Measurements from ENCODE around the gene ERC2. TPM values are rescaled to one million over a fixed set of nuclear protein-coding genes. Genes with fewer than 3 reads are reported as not detected.

The ERC2 gene
- total RNA-seq, 1 experiment from 2014 or later = 0.77 TPM

DNA sequence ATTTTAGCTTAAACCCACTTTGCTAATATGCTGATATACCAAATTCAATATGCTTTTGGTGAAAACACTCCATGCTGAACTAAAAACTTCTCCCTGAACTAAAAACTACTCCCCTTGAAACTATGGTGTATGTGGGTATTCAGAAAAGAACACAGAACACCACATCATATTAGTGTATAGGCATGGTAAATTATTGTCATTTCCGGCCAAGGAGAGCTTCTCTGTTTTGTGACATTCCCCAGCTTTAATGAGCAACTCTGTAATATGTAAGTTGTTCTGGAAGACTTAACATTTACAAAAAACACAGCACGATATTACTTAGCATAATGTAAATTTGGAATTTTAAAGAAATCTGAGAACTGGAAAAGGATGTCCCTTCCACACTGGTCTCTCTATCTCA, 711.3 kb downstream of the ERC2 start:
- ATAC-seq = no peak
- Histone ChIP-seq H3K9me2 (replicated peaks; ENCODE audit: low read length) (no peaks in the 10 kb centered on the region), H3K27me3 (ENCODE audit: low read length) (no peaks in the 10 kb centered on the region), H3K79me2 (ENCODE audit: low read length) (no peaks in the 10 kb centered on the region), H3K36me3 (ENCODE audit: low read depth, low read length) (no peaks in the 10 kb centered on the region), H2AFZ (ENCODE audit: low read length) (no peak overlapping the region), H3K9ac (ENCODE audit: low read length) (no peak overlapping the region), H3K27ac (ENCODE audit: low read length) (no peak overlapping the region), H4K20me1 (ENCODE audit: low read length) (no peaks in the 10 kb centered on the region), H3K4me3 (ENCODE audit: low read length) (no peak overlapping the region), H3F3A (ENCODE audit: low read length, unreplicated experiment) (no peaks in the 10 kb centered on the region), H3K9me3 (ENCODE audit: low read length) (no peaks in the 10 kb centered on the region), H3K4me1 (ENCODE audit: insufficient read depth, low read length) (peaks cover 5% of the 10 kb centered on the region; the same call in 1 of the 2 replicates), H3K4me2 (ENCODE audit: low read length) (no peak overlapping the region)
- BruUV-seq (replicated peaks) = no TSS peak
- ChIA-PET CTCF (no interaction called here), POLR2A (ENCODE audit: unreplicated experiment) (no interaction called here)
- intact Hi-C loops (cut with micrococcal nuclease) = no loop called here
- DNase-seq = no peak
- TF ChIP-seq, protein P1, sequence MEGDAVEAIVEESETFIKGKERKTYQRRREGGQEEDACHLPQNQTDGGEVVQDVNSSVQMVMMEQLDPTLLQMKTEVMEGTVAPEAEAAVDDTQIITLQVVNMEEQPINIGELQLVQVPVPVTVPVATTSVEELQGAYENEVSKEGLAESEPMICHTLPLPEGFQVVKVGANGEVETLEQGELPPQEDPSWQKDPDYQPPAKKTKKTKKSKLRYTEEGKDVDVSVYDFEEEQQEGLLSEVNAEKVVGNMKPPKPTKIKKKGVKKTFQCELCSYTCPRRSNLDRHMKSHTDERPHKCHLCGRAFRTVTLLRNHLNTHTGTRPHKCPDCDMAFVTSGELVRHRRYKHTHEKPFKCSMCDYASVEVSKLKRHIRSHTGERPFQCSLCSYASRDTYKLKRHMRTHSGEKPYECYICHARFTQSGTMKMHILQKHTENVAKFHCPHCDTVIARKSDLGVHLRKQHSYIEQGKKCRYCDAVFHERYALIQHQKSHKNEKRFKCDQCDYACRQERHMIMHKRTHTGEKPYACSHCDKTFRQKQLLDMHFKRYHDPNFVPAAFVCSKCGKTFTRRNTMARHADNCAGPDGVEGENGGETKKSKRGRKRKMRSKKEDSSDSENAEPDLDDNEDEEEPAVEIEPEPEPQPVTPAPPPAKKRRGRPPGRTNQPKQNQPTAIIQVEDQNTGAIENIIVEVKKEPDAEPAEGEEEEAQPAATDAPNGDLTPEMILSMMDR (conservative IDR thresholded peaks at IDR 0.05; ENCODE audit: low read depth, low read length) = no peak
- TF ChIP-seq EZH2phosphoT487 (IDR thresholded peaks at IDR 0.05; ENCODE audit: borderline replicate concordance, low read length) = no peak
- TF ChIP-seq EZH2 (IDR thresholded peaks at IDR 0.05; ENCODE audit: low read length, unreplicated experiment) = no peak

DNA sequence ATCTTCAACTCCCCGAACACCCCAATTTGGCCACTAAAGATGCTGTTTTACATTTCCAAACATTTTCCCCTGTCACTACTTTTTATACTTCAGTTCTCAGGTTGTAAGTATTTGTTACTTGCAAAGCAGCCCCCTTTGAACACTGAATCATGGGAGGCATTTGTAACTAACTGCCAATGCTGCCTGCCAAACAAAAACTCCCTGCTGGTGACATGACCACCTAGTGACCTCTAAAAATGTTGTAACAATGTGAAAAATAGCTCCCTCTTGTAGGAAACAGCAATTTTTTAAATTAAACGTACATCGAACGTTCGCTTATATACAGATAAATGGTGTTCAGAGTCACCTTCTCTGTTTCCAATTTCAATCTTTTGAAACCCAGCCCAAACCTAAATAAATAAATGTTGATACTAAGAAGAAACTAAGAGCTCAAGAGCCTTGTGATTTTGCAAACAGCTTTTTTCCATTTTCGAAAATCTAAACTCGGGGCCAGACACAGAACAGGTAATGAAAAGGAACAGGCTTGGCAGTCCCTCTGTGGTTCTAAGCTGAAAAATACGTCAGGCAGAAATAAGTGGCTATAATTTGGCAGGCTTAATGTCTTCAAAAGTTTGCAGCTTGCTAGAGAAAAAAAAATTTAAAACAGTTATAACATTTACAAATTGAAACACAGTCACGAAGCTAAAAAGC, 712.6 kb downstream of the ERC2 start:
- H4K20me1 ChIP-seq (ENCODE audit: low read length) = no peaks in the 10 kb centered on the region
- H3K4me2 ChIP-seq (ENCODE audit: low read length) = no peak overlapping the region
- intact Hi-C loops (cut with micrococcal nuclease) = no loop called here
- no peak overlapping the region for H3K4me3 ChIP-seq (ENCODE audit: low read length)
- H3K79me2 ChIP-seq (ENCODE audit: low read length) = no peaks in the 10 kb centered on the region
- BruUV-seq (replicated peaks) = no TSS peak
- H3K36me3 ChIP-seq (ENCODE audit: low read depth, low read length) = no peaks in the 10 kb centered on the region
- no peaks in the 10 kb centered on the region for H3K27me3 ChIP-seq (ENCODE audit: low read length)
- H3F3A ChIP-seq (ENCODE audit: low read length, unreplicated experiment) = no peaks in the 10 kb centered on the region
- TF ChIP-seq EZH2phosphoT487 (IDR thresholded peaks at IDR 0.05; ENCODE audit: borderline replicate concordance, low read length) (no peak), EZH2 (IDR thresholded peaks at IDR 0.05; ENCODE audit: low read length, unreplicated experiment) (no peak)
- TF ChIP-seq, protein P1 (conservative IDR thresholded peaks at IDR 0.05; ENCODE audit: low read depth, low read length) = no peak
- DNase-seq = no peak
- H3K27ac ChIP-seq (ENCODE audit: low read length) = no peak overlapping the region
- H3K9ac ChIP-seq (ENCODE audit: low read length) = no peak overlapping the region
- H3K9me3 ChIP-seq (ENCODE audit: low read length) = no peaks in the 10 kb centered on the region
- peaks cover 14% of the 10 kb centered on the region for H3K4me1 ChIP-seq (ENCODE audit: insufficient read depth, low read length)
- no peak for ATAC-seq
- no peaks in the 10 kb centered on the region for H3K9me2 ChIP-seq (replicated peaks; ENCODE audit: low read length)
- ChIA-PET POLR2A (ENCODE audit: unreplicated experiment) (no interaction called here), CTCF (no interaction called here)
- H2AFZ ChIP-seq (ENCODE audit: low read length) = no peak overlapping the region

DNA sequence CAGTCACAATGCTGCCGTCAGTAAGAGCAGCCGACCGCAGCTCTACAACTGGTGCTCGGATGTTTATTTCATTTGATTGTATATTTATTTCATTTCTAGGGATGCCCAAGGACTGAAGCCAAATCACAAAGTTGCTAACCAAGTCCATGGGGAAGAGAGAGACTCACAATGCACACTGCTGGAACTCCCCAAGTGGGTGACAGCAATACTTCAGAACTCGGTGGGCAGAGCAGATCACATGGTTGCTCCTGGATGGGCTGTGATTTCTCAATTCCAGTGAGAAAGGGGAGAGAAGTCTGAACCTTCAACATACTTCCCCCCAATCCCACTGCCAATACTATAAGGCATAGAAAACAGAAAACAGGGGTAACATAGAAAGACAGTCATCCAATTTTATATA, 715.4 kb downstream of the ERC2 start:
- ATAC-seq (no peak), DNase-seq (no peak)
- Histone ChIP-seq H3F3A (ENCODE audit: low read length, unreplicated experiment) (no peaks in the 10 kb centered on the region), H3K27me3 (ENCODE audit: low read length) (no peaks in the 10 kb centered on the region), H3K4me3 (ENCODE audit: low read length) (no peak overlapping the region), H3K9ac (ENCODE audit: low read length) (no peak overlapping the region), H3K27ac (ENCODE audit: low read length) (no peak overlapping the region), H3K9me3 (ENCODE audit: low read length) (no peaks in the 10 kb centered on the region), H3K4me2 (ENCODE audit: low read length) (no peak overlapping the region), H3K79me2 (ENCODE audit: low read length) (no peaks in the 10 kb centered on the region), H3K9me2 (replicated peaks; ENCODE audit: low read length) (no peaks in the 10 kb centered on the region), H4K20me1 (ENCODE audit: low read length) (no peaks in the 10 kb centered on the region), H2AFZ (ENCODE audit: low read length) (no peak overlapping the region), H3K4me1 (ENCODE audit: insufficient read depth, low read length) (peaks cover 22% of the 10 kb centered on the region), H3K36me3 (ENCODE audit: low read depth, low read length) (no peaks in the 10 kb centered on the region)
- no TSS peak for BruUV-seq (replicated peaks)
- intact Hi-C loops (cut with micrococcal nuclease) = no loop called here
- TF ChIP-seq EZH2phosphoT487 (IDR thresholded peaks at IDR 0.05; ENCODE audit: borderline replicate concordance, low read length) = no peak
- TF ChIP-seq, protein P1 (conservative IDR thresholded peaks at IDR 0.05; ENCODE audit: low read depth, low read length) = no peak
- TF ChIP-seq EZH2 (IDR thresholded peaks at IDR 0.05; ENCODE audit: low read length, unreplicated experiment) = no peak
- ChIA-PET POLR2A (ENCODE audit: unreplicated experiment) (no interaction called here), CTCF (no interaction called here)

Measured in PC-3 (cell line).